NCI-H1417 (cell line): ENCODE data around the gene CALML5.

ENCODE experiments used
- DNase-seq, 3 experiments: peaks; one replicate each; lab custom pipeline; 2025; lab: John Stamatoyannopoulos, UW

The CALML5 gene

GRCh38 chr10:5533098-5533731 is 33.8 kb upstream of the CALML5 start:
- peak in 1 of 3 experiments; percentile 9 for DNase-seq

GRCh38 chr10:5532618-5533097 is 33.3 kb upstream of the CALML5 start:
- DNase-seq: no peak

- DNase-seq: no peak
Measured at GRCh38 chr10:5532307-5532605, 32.9 kb upstream of the CALML5 start.

GRCh38 chr10:5531558-5532306 is 32.4 kb upstream of the CALML5 start:
- DNase-seq: no peak

- DNase-seq: no peak
Measured at GRCh38 chr10:5530846-5531557, 31.6 kb upstream of the CALML5 start.

- DNase-seq: no peak
Measured at GRCh38 chr10:5530412-5530806, 31.0 kb upstream of the CALML5 start.

GRCh38 chr10:5529702-5530411 is 30.5 kb upstream of the CALML5 start:
- DNase-seq: no peak

GRCh38 chr10:5528989-5529701 is 29.8 kb upstream of the CALML5 start:
- DNase-seq: no peak

GRCh38 chr10:5527332-5528200 is 28.2 kb upstream of the CALML5 start:
- peak in 2 of 3 experiments; percentile 7 to 45 for DNase-seq

- DNase-seq: no peak
Measured at GRCh38 chr10:5526691-5527331, 27.4 kb upstream of the CALML5 start.

- no peak for DNase-seq
Measured at GRCh38 chr10:5525561-5526341, 26.4 kb upstream of the CALML5 start.

- peak in 1 of 3 experiments; percentile 49 for DNase-seq
Measured at GRCh38 chr10:5524641-5525560, 25.5 kb upstream of the CALML5 start, which contains the start of gene CALML3. TSS of gene CALML3 (plus strand) at chr10:5524961. CDS start at chr10:5525086, 125 bp downstream.

GRCh38 chr10:5523796-5524574 is 24.6 kb upstream of the CALML5 start:
- DNase-seq: no peak

GRCh38 chr10:5522913-5523560 is 23.7 kb upstream of the CALML5 start:
- DNase-seq: no peak

GRCh38 chr10:5519054-5519453 is 19.7 kb upstream of the CALML5 start:
- DNase-seq: no peak

GRCh38 chr10:5518143-5518542 is 18.8 kb upstream of the CALML5 start:
- DNase-seq: peak; percentile 22 to 78 (median 69)

GRCh38 chr10:5517546-5517945 is 18.2 kb upstream of the CALML5 start:
- no peak for DNase-seq
